GM19463 (cell line): ENCODE measurements around the gene C6orf120.
"Not testable (repeated sequence)": the region's sequence is repeated elsewhere in the genome, so short reads cannot be mapped to it uniquely, and the experiment has no call there.

ENCODE experiments used
- ATAC-seq: cut with Tn5 transposase; IDR thresholded peaks from one replicate; pipeline ENCODE4 v1.9.1; 2021; ENCODE audit warnings: mild to moderate bottlenecking, moderate library complexity; ENCODE audit not compliant: unreplicated experiment

Gene C6orf120

GRCh38 chr6:169678342-169678741, 23.6 kb upstream of the C6orf120 start:
- no peak for ATAC-seq

- no peak for ATAC-seq
Measured at GRCh38 chr6:169684056-169684455, 17.9 kb upstream of the C6orf120 start.

- ATAC-seq, result no peak
Measured at GRCh38 chr6:169685860-169686259, 16.1 kb upstream of the C6orf120 start.

- no peak for ATAC-seq
Measured at GRCh38 chr6:169689287-169689686, 12.6 kb upstream of the C6orf120 start.

- ATAC-seq, result no peak
Measured at GRCh38 chr6:169691260-169691659, 10.7 kb upstream of the C6orf120 start.

- ATAC-seq, result no peak
Measured at GRCh38 chr6:169692516-169692915, 9.4 kb upstream of the C6orf120 start.

- ATAC-seq, result no peak
Measured at GRCh38 chr6:169695131-169695530, 6.8 kb upstream of the C6orf120 start.

- not testable (repeated sequence) for ATAC-seq
Measured at GRCh38 chr6:169697115-169697514, 4.8 kb upstream of the C6orf120 start.

- ATAC-seq, result no peak
Measured at GRCh38 chr6:169700296-169700695, 1.6 kb upstream of the C6orf120 start.

- no peak for ATAC-seq
Measured at GRCh38 chr6:169701311-169701953, 494 bp upstream of the C6orf120 start.

GRCh38 chr6:169702840-169703246, 917 bp downstream of the C6orf120 start:
- peak; percentile 4 for ATAC-seq

GRCh38 chr6:169707772-169708171, 5.8 kb downstream of the C6orf120 start:
- ATAC-seq, result no peak

GRCh38 chr6:169709293-169709692, 7.4 kb downstream of the C6orf120 start:
- ATAC-seq, result peak; percentile 59

- no peak for ATAC-seq
Measured at GRCh38 chr6:169710009-169710408, 8.1 kb downstream of the C6orf120 start.

GRCh38 chr6:169714178-169714577, 12.3 kb downstream of the C6orf120 start:
- ATAC-seq, result no peak

- ATAC-seq, result no peak
Measured at GRCh38 chr6:169714595-169714994, 12.7 kb downstream of the C6orf120 start.

GRCh38 chr6:169719117-169719516, 17.2 kb downstream of the C6orf120 start:
- ATAC-seq, result no peak

- ATAC-seq, result no peak
Measured at GRCh38 chr6:169720207-169720855, 18.4 kb downstream of the C6orf120 start.

- no peak for ATAC-seq
Measured at GRCh38 chr6:169722362-169723199, 20.7 kb downstream of the C6orf120 start.

GRCh38 chr6:169723200-169723909, 21.4 kb downstream of the C6orf120 start:
- ATAC-seq, result peak; percentile 27

- peak; percentile 39 for ATAC-seq
Measured at GRCh38 chr6:169723991-169724493, 22.1 kb downstream of the C6orf120 start.
